Measurements from ENCODE around the gene KCNIP4.

KCNIP4 gene

DNA sequence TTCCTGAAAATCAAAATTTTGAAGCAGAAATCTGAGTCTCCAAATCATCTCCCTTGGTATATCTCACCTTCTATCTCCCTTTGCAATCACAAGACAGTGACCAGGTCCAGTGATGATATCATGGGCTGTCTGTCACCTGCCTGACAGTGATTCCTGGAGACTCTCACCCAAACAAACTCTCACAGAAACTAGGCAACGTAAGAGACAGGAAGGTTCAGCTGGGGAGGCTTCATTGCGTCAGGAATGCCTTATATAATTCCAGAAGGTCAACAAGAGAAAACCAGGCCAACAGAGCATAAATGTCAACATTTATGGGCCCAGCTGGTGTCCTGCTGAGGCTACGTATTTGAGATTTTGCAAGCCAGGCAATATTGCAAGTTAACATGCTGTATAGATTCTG, 412.7 kb downstream of the KCNIP4 start:
- TF ChIP-seq, protein P1, sequence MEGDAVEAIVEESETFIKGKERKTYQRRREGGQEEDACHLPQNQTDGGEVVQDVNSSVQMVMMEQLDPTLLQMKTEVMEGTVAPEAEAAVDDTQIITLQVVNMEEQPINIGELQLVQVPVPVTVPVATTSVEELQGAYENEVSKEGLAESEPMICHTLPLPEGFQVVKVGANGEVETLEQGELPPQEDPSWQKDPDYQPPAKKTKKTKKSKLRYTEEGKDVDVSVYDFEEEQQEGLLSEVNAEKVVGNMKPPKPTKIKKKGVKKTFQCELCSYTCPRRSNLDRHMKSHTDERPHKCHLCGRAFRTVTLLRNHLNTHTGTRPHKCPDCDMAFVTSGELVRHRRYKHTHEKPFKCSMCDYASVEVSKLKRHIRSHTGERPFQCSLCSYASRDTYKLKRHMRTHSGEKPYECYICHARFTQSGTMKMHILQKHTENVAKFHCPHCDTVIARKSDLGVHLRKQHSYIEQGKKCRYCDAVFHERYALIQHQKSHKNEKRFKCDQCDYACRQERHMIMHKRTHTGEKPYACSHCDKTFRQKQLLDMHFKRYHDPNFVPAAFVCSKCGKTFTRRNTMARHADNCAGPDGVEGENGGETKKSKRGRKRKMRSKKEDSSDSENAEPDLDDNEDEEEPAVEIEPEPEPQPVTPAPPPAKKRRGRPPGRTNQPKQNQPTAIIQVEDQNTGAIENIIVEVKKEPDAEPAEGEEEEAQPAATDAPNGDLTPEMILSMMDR (conservative IDR thresholded peaks at IDR 0.05; ENCODE audit: low read depth, low read length), result no peak
- H2AFZ ChIP-seq (ENCODE audit: low read depth), result no peak overlapping the region
- no peaks in the 10 kb centered on the region for H3K79me2 ChIP-seq (ENCODE audit: insufficient read depth, low read depth)
- no peak overlapping the region for H3K4me3 ChIP-seq (IDR thresholded peaks at IDR 0.05; ENCODE audit: insufficient read depth, low read depth, low read length)
- no peak overlapping the region for H3K4me2 ChIP-seq
- H3K27me3 ChIP-seq (ENCODE audit: insufficient read depth, low read depth), result no peaks in the 10 kb centered on the region
- H3K27ac ChIP-seq, result no peak overlapping the region
- no peaks in the 10 kb centered on the region for H3K36me3 ChIP-seq (ENCODE audit: insufficient read depth)
- H3K4me1 ChIP-seq (ENCODE audit: low read depth, poor library complexity, severe bottlenecking), result no peaks in the 10 kb centered on the region
- no peak overlapping the region for H3K9ac ChIP-seq
- H4K20me1 ChIP-seq (ENCODE audit: insufficient read depth), result no peaks in the 10 kb centered on the region

DNA sequence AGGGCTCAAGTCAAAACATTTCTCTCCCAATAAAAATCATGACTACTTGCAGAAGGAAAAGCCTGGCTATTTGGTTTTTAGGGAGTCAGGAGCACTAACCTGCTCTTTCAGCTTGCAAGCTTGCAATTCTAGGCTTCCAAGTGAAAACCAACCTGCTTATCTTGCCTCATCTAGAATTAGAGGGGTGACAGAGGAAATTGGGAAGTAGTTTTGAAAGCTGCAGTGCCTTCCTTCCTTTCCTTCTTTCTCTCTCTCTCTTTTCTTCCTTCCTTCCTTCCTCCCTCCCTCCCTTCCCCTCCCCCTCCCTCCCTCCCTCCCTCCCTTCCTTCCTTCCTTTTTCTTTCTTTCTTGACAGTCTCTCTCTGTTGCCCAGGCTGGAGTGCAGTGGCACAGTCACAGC, 417.5 kb downstream of the KCNIP4 start:
- Histone ChIP-seq H4K20me1 (ENCODE audit: insufficient read depth) (no peaks in the 10 kb centered on the region), H3K27me3 (ENCODE audit: insufficient read depth, low read depth) (no peaks in the 10 kb centered on the region), H3K4me3 (IDR thresholded peaks at IDR 0.05; ENCODE audit: insufficient read depth, low read depth, low read length) (no peak overlapping the region), H3K9ac (no peak overlapping the region), H2AFZ (ENCODE audit: low read depth) (no peak overlapping the region), H3K36me3 (ENCODE audit: insufficient read depth) (no peaks in the 10 kb centered on the region), H3K4me1 (ENCODE audit: low read depth, poor library complexity, severe bottlenecking) (no peaks in the 10 kb centered on the region), H3K79me2 (ENCODE audit: insufficient read depth, low read depth) (no peaks in the 10 kb centered on the region), H3K27ac (no peak overlapping the region), H3K4me2 (no peak overlapping the region)
- TF ChIP-seq, protein P1 (conservative IDR thresholded peaks at IDR 0.05; ENCODE audit: low read depth, low read length), result no peak

DNA sequence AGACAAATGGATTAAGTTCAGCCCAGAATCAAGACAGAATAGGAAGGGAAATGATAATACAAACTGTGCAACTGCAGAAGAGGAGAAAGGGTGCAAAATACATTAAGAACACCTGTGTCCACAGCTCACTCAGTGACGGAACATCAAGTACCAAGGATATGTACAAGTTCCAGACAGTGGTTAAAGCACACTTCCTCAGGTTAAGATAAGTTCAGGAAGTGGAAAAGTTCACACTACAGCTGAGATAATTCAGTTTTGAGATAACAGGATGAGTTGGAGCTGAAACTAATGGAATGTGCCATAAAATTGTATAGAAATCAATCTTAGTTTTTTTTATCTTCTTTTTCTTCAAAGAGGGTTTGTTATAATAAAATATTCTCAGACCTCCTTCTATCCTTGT, 419.4 kb downstream of the KCNIP4 start:
- Histone ChIP-seq H3K79me2 (ENCODE audit: insufficient read depth, low read depth) (no peaks in the 10 kb centered on the region), H3K27ac (no peak overlapping the region), H4K20me1 (ENCODE audit: insufficient read depth) (no peaks in the 10 kb centered on the region), H3K4me3 (IDR thresholded peaks at IDR 0.05; ENCODE audit: insufficient read depth, low read depth, low read length) (no peak overlapping the region), H3K36me3 (ENCODE audit: insufficient read depth) (no peaks in the 10 kb centered on the region), H3K4me2 (no peak overlapping the region), H3K9ac (no peak overlapping the region), H2AFZ (ENCODE audit: low read depth) (no peak overlapping the region), H3K27me3 (ENCODE audit: insufficient read depth, low read depth) (no peaks in the 10 kb centered on the region), H3K4me1 (ENCODE audit: low read depth, poor library complexity, severe bottlenecking) (no peaks in the 10 kb centered on the region)
- TF ChIP-seq, protein P1 (conservative IDR thresholded peaks at IDR 0.05; ENCODE audit: low read depth, low read length), result no peak

DNA sequence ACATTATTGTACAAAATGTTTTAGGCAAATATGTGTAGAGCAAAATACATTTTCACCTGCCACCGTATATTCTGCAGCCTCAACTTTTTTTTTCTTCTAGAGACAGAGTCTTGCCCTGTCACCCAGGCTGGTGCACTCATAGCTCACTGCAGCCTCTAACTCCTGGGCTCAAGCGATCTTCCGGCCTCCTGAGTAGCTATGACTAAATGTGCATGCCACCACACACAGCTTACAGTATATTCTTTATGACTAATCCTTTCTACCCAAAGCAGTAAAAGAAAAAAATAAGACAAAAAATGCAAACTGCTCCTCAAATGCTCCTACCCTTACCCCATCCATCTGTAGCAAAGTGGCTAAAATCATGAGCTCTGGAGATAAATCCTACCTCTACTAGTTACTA, 426.3 kb downstream of the KCNIP4 start:
- Histone ChIP-seq H2AFZ (ENCODE audit: low read depth) (no peak overlapping the region), H3K79me2 (ENCODE audit: insufficient read depth, low read depth) (no peaks in the 10 kb centered on the region), H3K9ac (no peak overlapping the region), H3K36me3 (ENCODE audit: insufficient read depth) (no peaks in the 10 kb centered on the region), H3K27ac (no peak overlapping the region), H4K20me1 (ENCODE audit: insufficient read depth) (no peaks in the 10 kb centered on the region), H3K4me2 (no peak overlapping the region), H3K27me3 (ENCODE audit: insufficient read depth, low read depth) (no peaks in the 10 kb centered on the region), H3K4me1 (ENCODE audit: low read depth, poor library complexity, severe bottlenecking) (no peaks in the 10 kb centered on the region), H3K4me3 (IDR thresholded peaks at IDR 0.05; ENCODE audit: insufficient read depth, low read depth, low read length) (no peak overlapping the region)
- TF ChIP-seq, protein P1 (conservative IDR thresholded peaks at IDR 0.05; ENCODE audit: low read depth, low read length), result no peak

Data from KMS-11 (cell line).